ENCODE data around the gene DYNC1I1.

DYNC1I1 gene

DNA sequence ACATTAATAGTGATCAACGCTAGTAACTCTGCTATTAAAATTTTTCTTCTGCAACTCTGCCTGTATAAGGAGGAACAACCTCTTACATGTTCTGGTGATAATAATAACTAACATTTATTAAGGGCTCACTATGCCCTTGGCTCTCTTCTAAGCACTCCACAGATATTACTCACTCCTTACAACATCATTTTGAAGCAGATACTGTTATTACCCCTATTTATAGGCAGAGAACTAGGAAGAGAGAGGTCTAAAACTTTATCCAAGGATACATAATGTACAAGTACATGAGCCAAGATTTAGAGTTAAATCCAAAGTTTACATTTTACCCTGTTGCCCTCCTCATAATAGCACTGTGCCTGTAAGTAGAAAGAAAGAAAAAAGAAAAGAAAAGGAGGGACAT, 205.6 kb downstream of the DYNC1I1 start:
- H3K9me3 Mint-ChIP-seq = no peaks in the 10 kb centered on the region

DNA sequence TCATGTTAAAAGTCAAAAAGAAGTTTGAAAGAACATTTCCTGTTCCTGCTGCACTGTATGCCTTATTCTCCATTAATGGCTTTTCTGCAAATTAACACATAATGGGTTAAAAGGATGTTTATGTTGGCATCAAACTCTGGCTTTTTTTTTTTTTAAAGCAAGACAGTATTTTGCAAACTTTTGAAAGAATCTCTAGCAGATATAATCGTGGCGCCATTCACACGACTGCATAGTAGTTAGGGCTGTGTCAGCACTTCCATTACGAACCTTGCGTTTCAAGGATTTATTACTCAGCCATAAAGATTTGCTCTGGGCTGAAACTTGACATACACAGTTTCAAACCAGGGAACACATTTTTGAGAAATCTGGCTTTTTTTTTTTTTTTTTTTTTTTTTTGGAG, 207.8 kb downstream of the DYNC1I1 start:
- no peak overlapping the region for H3K27ac Mint-ChIP-seq
- no peak for ATAC-seq
- no peaks in the 10 kb centered on the region for H3K9me3 Mint-ChIP-seq
- no peak overlapping the region for H3K4me3 Mint-ChIP-seq
- no peak for DNase-seq
- no peaks in the 10 kb centered on the region for H3K4me1 Mint-ChIP-seq
- peaks cover 13% of the 10 kb centered on the region for H3K27me3 Mint-ChIP-seq

More for the DNA sequence above, 205.6 kb downstream of the DYNC1I1 start:
- no peaks in the 10 kb centered on the region for H3K4me1 Mint-ChIP-seq
- DNase-seq = no peak
- H3K27me3 Mint-ChIP-seq = peaks cover 13% of the 10 kb centered on the region
- no peak for ATAC-seq
- H3K4me3 Mint-ChIP-seq = no peak overlapping the region
- H3K27ac Mint-ChIP-seq = no peak overlapping the region

DNA sequence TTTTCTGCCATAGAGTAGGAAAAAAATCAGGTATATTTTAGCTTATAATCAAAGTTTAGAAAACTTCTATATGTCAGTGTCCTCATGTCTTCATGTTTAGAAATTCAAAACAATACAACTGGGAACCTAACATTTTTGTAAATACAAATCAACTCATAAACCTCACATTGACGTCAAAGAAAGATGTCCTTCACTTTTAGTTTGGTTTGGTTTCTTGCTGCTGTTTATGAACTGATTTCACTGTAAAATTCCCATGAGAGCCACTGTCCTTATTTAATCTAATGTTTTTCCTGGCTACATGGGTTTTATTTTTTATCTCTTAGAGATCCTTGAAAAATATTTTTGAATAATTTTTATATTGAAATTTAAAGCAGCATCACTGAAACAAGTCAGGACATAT, 208.4 kb downstream of the DYNC1I1 start:
- H3K27ac Mint-ChIP-seq = no peak overlapping the region
- ATAC-seq (no peak), DNase-seq (no peak)
- H3K4me3 Mint-ChIP-seq = no peak overlapping the region
- no peaks in the 10 kb centered on the region for H3K4me1 Mint-ChIP-seq
- H3K9me3 Mint-ChIP-seq = no peaks in the 10 kb centered on the region
- peaks cover 8% of the 10 kb centered on the region for H3K27me3 Mint-ChIP-seq

DNA sequence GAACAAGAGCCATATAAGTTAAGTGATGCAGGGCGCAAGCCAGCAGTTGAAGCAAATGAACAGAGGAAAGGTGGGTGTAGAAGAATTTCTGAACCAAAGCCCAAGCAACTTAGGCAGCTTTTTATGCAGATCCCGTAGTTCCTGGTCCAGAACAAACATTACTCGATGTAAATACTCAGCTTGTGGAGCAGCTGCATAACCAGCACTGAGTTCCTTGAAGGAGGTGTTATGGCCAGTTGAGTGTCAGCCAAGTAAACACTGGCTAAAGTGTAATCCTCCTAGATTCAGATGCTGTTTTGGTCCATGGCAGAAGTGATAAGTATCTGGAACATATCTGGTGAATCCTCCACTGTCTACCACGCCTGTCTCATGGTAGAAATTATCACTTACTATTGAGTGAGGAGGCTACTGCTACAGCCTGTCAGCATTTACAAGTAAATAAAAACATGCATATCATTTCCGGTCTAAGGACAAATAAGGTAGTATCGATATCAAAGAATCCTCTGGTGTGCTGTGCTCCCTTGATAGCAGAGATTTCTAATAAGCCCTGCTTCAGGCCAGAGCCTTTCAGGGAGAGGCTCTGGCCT, 213.9 kb downstream of the DYNC1I1 start:
- no peak overlapping the region for H3K4me3 Mint-ChIP-seq
- H3K9me3 Mint-ChIP-seq = no peaks in the 10 kb centered on the region
- DNase-seq = no peak
- peaks cover 15% of the 10 kb centered on the region for H3K27me3 Mint-ChIP-seq
- no peak overlapping the region for H3K27ac Mint-ChIP-seq
- no peak for ATAC-seq
- no peaks in the 10 kb centered on the region for H3K4me1 Mint-ChIP-seq

DNA sequence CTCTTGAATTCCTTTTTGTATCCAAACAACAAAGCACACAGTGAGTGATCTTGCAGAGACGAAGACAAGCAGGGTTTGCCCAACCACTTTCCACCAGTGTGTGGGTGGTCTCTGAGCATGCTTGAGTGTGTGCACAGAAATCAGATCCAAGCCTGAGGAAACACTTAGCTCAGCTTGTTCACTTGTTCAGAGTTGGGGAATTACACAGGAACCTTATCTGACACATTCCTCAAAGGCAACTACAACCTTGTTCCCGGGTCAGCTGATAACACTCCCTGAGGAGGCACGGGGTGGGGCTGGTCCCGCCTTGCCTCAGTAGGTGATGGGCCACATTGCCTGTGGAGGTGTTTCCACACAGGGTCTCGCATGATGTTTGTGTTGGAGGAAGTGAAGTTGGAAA, 216.9 kb downstream of the DYNC1I1 start:
- Mint-ChIP-seq H3K27ac (no peak overlapping the region), H3K4me3 (no peak overlapping the region), H3K4me1 (no peaks in the 10 kb centered on the region), H3K9me3 (no peaks in the 10 kb centered on the region), H3K27me3 (peaks cover 15% of the 10 kb centered on the region)
- no peak for ATAC-seq
- no peak for DNase-seq

DNA sequence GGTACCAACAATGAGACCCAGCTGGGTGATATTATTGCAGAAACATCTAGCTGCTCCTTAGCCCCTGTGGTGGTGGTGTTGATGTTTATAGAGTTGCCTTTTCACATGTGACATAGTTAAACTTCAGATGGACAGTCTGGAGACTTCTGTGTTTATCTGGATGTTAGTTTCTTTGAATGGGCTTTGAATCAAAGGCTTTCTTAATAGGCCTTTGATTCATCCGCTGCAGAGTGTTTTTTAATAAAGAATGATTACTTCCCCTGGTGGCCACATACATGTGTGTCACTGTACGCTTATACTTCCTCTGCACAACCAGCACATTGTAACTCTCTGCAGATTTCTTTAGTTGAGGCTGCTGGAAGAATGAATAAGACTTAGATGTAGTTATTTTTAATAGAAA, 221.0 kb downstream of the DYNC1I1 start:
- H3K27ac Mint-ChIP-seq = no peak overlapping the region
- no peak overlapping the region for H3K4me3 Mint-ChIP-seq

DNA sequence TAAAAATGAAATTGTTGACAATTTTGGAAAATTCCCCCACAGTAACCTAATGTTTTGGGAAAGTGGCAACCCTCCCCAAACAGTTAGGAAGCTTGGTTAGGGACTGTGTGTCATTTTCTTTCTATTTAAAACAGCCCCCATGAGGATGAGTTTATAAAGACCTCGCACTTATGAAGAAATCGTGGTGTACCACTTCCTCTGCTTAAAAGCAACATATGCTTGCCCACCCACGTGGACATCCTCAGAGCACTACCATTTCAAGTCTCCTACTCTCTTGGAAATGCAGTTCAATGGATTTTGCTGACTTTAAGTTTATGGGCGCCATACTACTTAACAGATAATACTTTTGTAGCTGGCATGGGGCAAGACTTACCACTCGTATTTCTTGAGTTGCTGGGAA, 223.8 kb downstream of the DYNC1I1 start:
- Mint-ChIP-seq H3K27me3 (peaks cover 17% of the 10 kb centered on the region), H3K27ac (no peak overlapping the region), H3K4me1 (no peaks in the 10 kb centered on the region), H3K9me3 (no peaks in the 10 kb centered on the region), H3K4me3 (no peak overlapping the region)
- DNase-seq (no peak), ATAC-seq (no peak)

More for the DNA sequence above, 221.0 kb downstream of the DYNC1I1 start:
- H3K27me3 Mint-ChIP-seq = peaks cover 32% of the 10 kb centered on the region
- H3K9me3 Mint-ChIP-seq = no peaks in the 10 kb centered on the region
- ATAC-seq (no peak), DNase-seq (no peak)
- H3K4me1 Mint-ChIP-seq = no peaks in the 10 kb centered on the region

DNA sequence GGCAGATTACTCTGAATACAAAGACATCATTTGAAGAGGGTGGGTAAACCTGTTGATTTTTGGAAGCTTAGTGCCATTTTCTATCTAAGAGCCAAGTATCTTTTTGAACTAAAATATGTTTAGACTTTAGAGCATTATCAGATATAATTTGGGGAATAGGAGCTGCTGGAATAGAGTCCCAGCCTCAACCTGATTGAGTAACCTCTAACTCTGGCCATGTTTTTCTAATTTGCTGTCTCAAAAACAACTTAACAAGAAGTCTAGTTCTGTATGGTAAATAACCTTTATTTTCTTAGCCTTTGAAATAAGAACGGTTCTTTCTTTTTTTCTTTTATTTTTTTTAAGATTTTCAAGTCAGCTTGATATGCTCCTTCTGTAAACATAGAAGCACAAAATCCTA, 224.5 kb downstream of the DYNC1I1 start:
- Mint-ChIP-seq H3K4me3 (no peak overlapping the region), H3K27me3 (peaks cover 20% of the 10 kb centered on the region), H3K4me1 (no peaks in the 10 kb centered on the region), H3K27ac (no peak overlapping the region), H3K9me3 (no peaks in the 10 kb centered on the region)
- DNase-seq (no peak), ATAC-seq (no peak)

DNA sequence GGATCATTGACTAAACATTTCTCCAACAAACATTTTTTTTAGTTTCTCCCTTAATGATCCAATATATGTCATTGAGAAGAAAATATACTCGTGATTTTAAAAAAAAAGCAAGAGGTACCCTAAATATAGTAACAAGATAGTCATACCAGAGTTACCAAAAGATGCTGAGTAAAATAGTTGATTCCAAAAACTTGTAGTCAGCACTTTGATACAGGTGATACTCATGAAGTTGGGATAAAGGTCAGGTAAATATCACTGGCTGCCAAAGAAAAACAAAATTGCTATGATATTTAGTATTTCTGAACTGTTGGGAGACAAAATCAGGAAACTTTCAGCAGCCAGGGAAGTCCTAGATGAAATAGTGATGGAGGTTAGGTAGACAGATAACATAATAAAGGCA, 225.3 kb downstream of the DYNC1I1 start:
- H3K27me3 Mint-ChIP-seq = peaks cover 24% of the 10 kb centered on the region
- no peaks in the 10 kb centered on the region for H3K9me3 Mint-ChIP-seq
- no peaks in the 10 kb centered on the region for H3K4me1 Mint-ChIP-seq
- ATAC-seq = no peak
- no peak for DNase-seq
- no peak overlapping the region for H3K4me3 Mint-ChIP-seq
- no peak overlapping the region for H3K27ac Mint-ChIP-seq

DNA sequence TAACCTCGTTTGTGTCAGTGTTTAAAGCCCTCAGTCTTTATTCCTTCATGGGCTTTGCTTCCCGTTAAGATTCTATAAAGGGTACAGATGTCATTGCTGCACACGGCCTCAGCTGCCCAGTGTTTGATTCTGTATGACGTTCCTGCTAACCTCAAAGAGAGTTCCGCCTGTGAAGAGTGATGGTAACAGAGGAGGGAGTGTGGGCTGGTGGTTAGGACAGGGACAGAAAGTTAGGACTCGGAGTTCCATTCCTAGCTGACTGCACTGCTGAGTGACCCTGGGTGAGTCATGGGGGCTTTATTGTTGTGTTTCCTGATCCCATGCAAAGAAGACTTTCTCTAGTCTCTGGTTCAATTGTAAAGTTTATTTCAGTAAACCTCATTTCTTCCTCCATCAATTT, 227.1 kb downstream of the DYNC1I1 start:
- DNase-seq (no peak), ATAC-seq (no peak)
- Mint-ChIP-seq H3K4me1 (no peaks in the 10 kb centered on the region), H3K4me3 (no peak overlapping the region), H3K27me3 (peaks cover 24% of the 10 kb centered on the region), H3K27ac (no peak overlapping the region), H3K9me3 (no peaks in the 10 kb centered on the region)

DNA sequence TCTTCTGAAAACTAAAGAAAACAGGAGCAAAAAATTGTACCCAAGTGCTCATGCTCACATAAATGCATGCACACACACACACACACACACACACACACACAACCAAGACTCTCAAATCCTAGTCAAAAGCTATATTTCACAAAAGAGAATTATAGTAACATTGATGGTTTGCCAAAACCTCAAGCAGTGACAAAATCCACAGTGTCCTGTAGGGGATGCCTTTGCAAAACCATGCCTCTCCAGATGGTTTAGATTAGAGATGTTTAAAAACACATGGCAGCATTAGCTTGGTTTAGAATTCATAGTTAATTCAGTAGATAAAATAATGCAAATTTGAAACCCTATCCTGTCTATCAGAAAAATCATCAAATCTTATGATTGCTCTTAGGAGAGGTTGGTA, 232.2 kb downstream of the DYNC1I1 start:
- H3K4me1 Mint-ChIP-seq = no peaks in the 10 kb centered on the region
- ATAC-seq (no peak), DNase-seq (no peak)
- H3K27ac Mint-ChIP-seq = no peak overlapping the region
- H3K4me3 Mint-ChIP-seq = no peak overlapping the region
- peaks cover 14% of the 10 kb centered on the region for H3K27me3 Mint-ChIP-seq
- H3K9me3 Mint-ChIP-seq = no peaks in the 10 kb centered on the region

DNA sequence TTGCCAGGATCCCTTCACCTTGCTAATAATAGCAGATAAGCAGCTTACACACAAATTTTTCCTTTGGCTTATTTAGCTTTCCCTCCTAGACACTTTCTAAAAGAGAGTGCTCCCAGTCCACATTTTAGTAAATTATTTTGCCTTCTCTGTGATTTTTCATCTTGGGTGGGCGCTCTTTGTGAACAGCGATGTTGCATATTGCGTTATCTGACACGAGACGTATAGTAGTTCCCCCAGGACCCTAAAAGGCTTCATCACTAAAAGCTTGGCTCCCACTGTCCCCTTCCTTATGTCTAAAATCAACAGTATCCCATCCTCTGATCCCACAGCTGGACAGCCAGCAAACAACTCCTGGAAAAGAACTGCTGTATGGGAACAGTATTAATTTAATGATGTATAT, 232.9 kb downstream of the DYNC1I1 start:
- Mint-ChIP-seq H3K4me1 (no peaks in the 10 kb centered on the region), H3K27ac (no peak overlapping the region), H3K4me3 (no peak overlapping the region), H3K27me3 (peaks cover 14% of the 10 kb centered on the region), H3K9me3 (no peaks in the 10 kb centered on the region)
- ATAC-seq (no peak), DNase-seq (no peak)

DNA sequence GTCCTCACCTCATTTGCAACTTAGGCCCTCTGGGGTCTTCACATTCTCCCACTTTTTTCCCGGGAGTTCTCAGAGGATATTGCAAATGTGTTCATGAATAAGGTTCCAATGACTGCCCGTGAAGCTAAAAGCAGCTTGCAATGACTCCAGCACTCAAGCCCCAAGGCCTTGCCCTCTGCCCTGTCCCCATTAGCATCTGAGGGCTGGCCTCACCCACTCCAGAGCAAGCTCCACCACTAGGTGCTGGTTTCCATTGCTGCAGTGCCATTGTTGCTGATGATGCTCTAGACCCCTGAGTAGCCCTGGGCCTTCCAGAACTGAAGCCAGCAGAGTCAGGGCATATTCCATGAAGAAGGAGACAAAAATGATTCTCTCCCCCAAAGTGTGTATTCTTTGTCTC, 236.8 kb downstream of the DYNC1I1 start:
- Mint-ChIP-seq H3K27ac (no peak overlapping the region), H3K9me3 (no peaks in the 10 kb centered on the region)

DNA sequence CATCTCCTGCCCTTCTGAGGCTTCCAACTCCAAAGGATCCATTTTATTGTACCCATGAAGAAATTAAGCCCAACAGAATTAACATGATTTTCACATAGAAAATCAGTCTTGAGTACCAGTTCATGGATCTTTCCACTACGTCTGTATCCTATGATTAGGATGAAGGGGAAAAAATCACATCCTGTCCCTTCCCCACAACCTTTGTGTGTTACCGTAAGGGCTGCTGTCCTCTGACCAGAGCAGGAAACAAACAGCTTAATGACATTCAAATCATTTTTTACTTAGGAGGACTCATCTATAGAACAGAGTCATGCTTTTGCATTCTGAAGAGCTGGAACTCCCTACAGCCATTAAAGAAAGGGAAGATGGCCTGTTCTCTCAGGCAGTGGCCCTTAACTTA, 241.5 kb downstream of the DYNC1I1 start:
- ATAC-seq (no peak), DNase-seq (no peak)
- no peak overlapping the region for H3K4me3 Mint-ChIP-seq
- no peak overlapping the region for H3K27ac Mint-ChIP-seq
- peaks cover 33% of the 10 kb centered on the region for H3K27me3 Mint-ChIP-seq
- no peaks in the 10 kb centered on the region for H3K9me3 Mint-ChIP-seq
- peaks cover 6% of the 10 kb centered on the region for H3K4me1 Mint-ChIP-seq

More for the DNA sequence above, 236.8 kb downstream of the DYNC1I1 start:
- no peaks in the 10 kb centered on the region for H3K4me1 Mint-ChIP-seq
- no peak for ATAC-seq
- no peak overlapping the region for H3K4me3 Mint-ChIP-seq
- no peak for DNase-seq
- H3K27me3 Mint-ChIP-seq = peaks cover 16% of the 10 kb centered on the region

DNA sequence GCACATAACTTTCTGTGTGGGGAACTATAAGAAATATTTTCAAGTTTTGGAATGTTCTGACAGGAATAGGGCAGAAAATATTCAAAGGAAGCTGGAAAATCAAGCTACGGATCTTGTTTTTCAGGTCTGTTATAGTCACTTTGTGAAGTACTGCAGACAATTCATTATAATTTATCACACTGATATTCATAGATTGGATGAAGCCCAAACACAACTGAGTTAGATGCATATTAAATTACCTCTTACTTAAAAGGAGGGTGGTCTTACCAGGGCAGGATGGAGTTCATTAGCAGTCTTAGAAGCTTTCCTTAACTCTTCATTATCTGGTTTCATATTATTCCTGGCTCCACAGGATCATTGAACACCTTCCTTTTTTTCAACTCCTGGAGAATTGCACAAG, 242.3 kb downstream of the DYNC1I1 start:
- no peak overlapping the region for H3K27ac Mint-ChIP-seq
- H3K9me3 Mint-ChIP-seq = no peaks in the 10 kb centered on the region
- peaks cover 6% of the 10 kb centered on the region for H3K4me1 Mint-ChIP-seq
- H3K27me3 Mint-ChIP-seq = peaks cover 34% of the 10 kb centered on the region
- no peak overlapping the region for H3K4me3 Mint-ChIP-seq
- DNase-seq = no peak
- ATAC-seq = no peak

DNA sequence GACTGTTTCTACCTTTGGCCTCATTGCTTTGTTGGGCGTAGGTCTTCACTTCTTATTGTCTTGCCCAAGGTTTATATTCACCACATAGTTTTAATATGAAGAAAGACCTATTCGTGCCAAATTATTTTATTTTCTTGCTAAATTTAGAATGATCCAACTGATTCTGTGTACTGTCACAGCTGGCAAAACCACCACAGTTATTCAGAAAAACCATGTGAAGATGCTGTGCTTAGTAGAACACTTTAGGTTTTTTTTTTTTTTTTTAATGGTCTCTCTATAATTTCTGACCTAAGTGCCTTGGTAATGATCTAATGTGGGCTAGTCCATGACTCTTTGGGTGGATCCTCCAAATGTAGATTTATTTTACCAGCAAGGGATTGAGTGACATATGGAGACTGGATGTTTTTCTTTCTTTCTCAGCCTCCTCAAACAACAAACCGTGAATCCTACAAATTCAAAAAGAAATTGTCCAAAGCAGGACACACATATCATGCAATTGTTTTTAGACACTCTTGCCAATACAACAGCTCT, 243.8 kb downstream of the DYNC1I1 start:
- ATAC-seq (no peak), DNase-seq (no peak)
- no peak overlapping the region for H3K27ac Mint-ChIP-seq
- no peak overlapping the region for H3K4me3 Mint-ChIP-seq
- peaks cover 34% of the 10 kb centered on the region for H3K27me3 Mint-ChIP-seq
- no peaks in the 10 kb centered on the region for H3K9me3 Mint-ChIP-seq
- peaks cover 6% of the 10 kb centered on the region for H3K4me1 Mint-ChIP-seq

DNA sequence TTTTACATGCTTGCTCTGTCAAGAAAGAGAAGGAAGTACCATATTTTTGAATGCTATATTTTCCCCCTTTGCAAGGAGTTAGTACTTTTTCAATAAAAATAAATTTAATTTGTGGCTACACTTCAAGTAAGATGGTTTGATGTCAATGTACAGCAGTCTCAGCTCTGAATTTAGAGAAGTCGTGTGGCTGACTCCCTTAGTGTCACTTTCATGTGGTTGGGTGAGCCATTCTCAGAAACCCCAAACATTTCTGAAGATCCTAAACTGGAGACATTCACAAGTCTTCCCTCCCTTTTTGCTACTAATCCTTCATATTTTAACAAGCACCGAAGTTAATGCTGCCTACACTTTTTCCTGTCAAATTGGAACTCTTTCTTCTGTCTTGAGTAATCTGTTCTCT, 244.4 kb downstream of the DYNC1I1 start:
- H3K9me3 Mint-ChIP-seq = no peaks in the 10 kb centered on the region
- DNase-seq (no peak), ATAC-seq (no peak)
- peaks cover 6% of the 10 kb centered on the region for H3K4me1 Mint-ChIP-seq
- H3K4me3 Mint-ChIP-seq = no peak overlapping the region
- peaks cover 32% of the 10 kb centered on the region for H3K27me3 Mint-ChIP-seq
- H3K27ac Mint-ChIP-seq = no peak overlapping the region

All from stimulated activated naive CD8-positive, alpha-beta T cell treated with anti-CD3 and anti-CD28 coated beads, Interleukin-15, amount 100 ng/mL, for 72 hours (primary cell).